ENCODE measurements around the gene AGAP9.
"Not testable (repeated sequence)": the region's sequence is repeated elsewhere in the genome, so short reads cannot be mapped to it uniquely, and the experiment has no call there.

The AGAP9 gene

GRCh38 chr10:47484786-47485185 lies 38.7 kb downstream of the AGAP9 start:
- DNase-seq: not testable (repeated sequence)

GRCh38 chr10:47483923-47484322 lies 39.5 kb downstream of the AGAP9 start, which contains the start of gene ANXA8:
ANXA8 (minus strand) TSS chr10:47484115; CDS start chr10:47483933, 182 bp downstream.
- DNase-seq: not testable (repeated sequence)

GRCh38 chr10:47482367-47482766 lies 41.1 kb downstream of the AGAP9 start:
- DNase-seq: not testable (repeated sequence)

- DNase-seq: not testable (repeated sequence)
Measured at GRCh38 chr10:47481768-47482181, 41.7 kb downstream of the AGAP9 start.

GRCh38 chr10:47481182-47481766 lies 42.2 kb downstream of the AGAP9 start:
- DNase-seq: not testable (repeated sequence)

DNA sequence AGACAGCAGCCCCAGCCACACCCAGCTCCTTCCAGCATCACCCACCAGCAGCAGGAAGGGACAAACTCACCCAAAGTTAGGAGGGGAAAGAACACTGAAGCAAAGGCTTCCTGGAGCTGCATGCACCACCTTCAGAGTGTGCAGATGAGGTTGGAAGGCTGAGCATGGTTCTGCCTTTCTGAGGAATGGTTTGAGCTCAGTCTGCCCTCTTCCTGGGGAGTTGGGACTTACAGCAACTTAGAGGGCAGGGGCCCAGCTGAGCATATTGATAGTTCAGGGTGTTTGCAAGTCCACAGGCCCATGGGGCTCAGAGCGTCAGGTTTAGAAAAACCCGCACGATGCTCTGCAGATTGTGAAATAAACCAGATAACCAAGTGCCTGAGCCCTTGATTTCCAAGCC lies 43.3 kb downstream of the AGAP9 start:
- DNase-seq: not testable (repeated sequence)

DNA sequence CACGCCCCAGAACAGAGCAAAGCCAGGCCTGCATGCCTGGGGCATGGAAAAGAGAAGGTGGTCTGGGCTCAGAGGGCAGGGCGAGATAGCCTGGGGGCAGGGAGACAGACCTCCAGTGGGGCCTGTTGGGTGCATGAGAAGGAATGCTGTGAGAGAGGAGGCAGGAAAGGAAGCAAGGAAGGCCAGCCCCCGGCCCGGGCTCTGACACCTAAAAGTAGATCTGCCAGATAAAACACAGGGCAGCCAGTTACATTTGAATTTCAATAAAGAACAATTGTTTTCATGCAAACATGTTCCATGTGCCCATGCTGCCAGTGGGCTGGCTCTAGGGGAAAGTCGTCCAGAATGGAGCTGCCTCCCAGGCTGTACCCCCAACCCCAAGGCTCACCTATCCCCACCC lies 45.3 kb downstream of the AGAP9 start:
- DNase-seq: not testable (repeated sequence)

DNA sequence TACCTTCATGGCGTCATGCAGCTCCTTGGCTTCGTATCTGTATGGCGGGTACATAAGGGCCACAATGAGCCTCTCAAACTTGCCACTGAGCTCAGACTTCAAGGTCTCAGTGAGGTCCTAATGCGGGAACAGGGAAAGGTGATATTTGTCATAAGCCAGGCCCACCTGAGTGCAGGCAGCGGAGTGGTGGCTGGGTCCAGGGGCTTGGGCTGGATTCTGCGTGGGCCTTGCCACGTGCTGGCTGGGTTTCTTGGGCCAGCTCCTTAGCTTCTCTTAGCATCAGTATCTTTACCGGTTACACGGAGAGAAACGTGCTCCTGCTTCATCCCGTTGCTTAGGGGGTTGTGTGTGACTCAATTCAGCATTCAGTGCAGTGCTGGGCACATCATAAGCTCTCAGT lies 46.4 kb downstream of the AGAP9 start:
- DNase-seq: not testable (repeated sequence)

DNA sequence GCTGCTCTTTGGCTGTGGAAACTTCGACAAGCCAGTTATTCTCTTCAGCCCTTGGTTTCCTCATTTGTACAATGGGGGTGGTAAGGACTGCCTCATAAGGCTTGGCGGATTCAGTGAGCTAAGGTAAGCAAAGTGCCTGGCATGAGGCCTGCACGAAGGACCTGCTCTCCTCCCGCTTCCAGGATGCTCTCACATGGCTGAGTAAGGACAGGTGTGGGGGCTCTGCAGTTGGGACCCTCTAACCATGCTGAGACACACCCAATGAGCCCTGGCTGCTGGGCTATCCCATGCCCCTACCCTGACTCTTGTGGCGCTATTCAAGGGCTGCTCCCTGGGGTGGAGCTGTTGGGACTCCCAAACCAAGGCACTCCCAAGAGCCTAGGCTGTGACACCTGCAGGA lies 48.3 kb downstream of the AGAP9 start:
- not testable (repeated sequence) for DNase-seq

- not testable (repeated sequence) for DNase-seq
Measured at GRCh38 chr10:47473516-47473915, 49.9 kb downstream of the AGAP9 start.

DNA sequence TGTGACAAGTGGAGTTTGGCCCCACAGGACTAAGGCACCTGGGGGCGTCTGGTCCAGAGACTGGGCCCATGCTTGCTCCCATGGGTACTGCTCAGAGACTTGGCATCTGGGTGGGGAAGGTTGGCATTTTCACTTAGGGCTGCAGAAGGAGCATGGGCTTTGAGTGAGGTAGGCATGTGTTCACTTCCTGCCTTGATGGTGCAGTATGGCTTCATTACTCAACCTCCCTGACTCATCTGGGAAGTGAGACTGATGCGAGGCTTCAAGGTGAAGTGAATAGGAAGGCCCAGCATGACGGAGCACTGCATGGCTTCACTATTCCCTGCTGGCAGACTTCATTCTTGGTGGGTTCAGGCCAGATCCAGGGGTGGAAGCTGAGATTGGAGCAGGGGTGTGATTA lies 50.8 kb downstream of the AGAP9 start:
- DNase-seq: not testable (repeated sequence)

DNA sequence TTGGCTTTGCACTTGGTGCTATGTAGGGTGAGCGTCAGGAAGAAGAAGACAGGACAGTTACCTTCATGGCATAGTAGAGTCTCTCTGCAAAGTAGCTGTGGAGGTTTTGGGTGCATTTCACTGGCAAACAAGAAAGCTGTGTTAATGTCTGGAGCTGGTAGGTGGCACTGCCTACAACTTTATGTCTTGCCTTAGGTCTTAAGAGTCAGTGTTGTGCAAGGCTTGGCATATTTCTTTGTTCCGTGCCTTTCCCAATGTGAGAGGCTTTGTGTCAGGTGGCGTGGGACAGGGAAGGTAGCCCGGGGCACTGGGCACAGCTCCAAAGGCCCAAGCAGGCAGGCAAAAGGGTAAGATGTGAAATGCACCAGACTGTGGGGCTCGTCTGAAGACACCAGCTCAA lies 51.4 kb downstream of the AGAP9 start:
- not testable (repeated sequence) for DNase-seq

- DNase-seq: not testable (repeated sequence)
Measured at GRCh38 chr10:47468731-47469528, 54.5 kb downstream of the AGAP9 start.

GRCh38 chr10:47467957-47468356 lies 55.5 kb downstream of the AGAP9 start:
- not testable (repeated sequence) for DNase-seq

DNA sequence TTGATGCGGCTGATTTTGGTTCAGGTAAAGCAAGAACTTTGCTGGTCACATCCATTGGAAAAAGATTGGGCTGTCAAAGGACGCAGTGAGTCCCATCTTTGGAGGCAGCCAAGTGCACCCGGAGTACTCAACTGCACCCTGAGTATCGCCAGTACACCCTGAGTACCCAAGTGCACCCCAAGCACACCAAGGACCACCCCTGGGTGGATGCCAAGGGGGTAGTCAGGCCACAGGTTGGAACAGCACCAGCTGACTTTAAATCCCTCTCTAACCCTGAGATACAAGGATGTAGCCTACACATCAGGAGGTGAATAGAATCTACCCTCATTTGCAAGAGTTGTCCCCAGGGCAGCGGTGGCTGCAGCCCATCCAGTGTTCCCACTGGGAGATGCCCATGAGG lies 56.0 kb downstream of the AGAP9 start:
- DNase-seq: not testable (repeated sequence)

DNA sequence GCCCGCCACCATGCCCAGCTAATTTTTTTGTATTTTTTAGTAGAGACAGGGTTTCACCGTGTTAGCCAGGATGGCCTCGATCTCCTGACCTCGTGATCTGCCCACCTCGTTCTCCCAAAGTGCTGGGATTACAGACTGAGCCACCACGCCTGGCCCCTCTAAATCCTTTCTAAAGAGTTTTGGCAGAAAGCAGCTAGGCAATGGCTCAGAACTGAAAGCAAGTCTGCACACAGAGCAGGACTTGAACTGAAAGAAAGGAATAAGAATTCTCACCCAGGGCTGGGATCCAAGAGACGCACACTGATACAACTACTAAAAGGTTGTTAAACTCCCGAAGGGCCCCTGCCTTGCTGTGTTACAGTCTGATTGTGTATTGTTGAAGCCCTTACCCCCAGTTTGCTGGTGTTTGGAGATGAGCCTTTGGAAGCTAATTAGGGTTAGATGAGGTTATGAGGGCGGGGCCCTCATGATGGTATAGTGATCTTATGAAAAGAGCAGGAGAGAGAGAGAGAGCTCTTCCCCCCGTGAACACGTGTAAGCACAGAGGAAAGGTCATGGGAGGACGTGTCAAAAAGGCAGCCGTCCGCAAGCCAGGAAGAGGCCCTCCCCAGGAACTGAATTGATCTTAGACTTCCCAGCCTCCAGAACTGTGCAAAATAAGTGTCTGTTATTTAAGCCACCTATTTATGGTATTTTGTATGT lies 58.1 kb downstream of the AGAP9 start:
- DNase-seq: not testable (repeated sequence)

GRCh38 chr10:47462577-47463358 lies 60.7 kb downstream of the AGAP9 start:
- not testable (repeated sequence) for DNase-seq

- peak; percentile 42 for DNase-seq
Measured at GRCh38 chr10:47461261-47461687, 62.2 kb downstream of the AGAP9 start.

GRCh38 chr10:47458466-47459154 lies 64.8 kb downstream of the AGAP9 start:
- DNase-seq: no peak

GRCh38 chr10:47457826-47458225 lies 65.6 kb downstream of the AGAP9 start:
- no peak for DNase-seq

DNA sequence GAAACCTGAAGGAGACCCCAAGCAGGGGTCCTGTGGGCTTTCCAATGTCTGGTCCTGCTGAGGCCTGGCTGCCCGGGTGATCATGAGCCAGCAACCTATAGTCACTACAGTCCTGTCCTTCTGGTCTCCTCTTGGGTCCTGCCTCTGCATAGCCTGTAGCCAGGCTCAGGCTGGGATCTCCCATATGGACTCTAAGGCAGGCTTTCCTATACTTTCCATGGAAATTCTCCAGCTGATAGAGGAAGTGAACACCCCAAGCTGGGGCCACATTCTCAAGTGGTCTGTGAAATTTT lies 66.0 kb downstream of the AGAP9 start:
- no peak for DNase-seq

DNA sequence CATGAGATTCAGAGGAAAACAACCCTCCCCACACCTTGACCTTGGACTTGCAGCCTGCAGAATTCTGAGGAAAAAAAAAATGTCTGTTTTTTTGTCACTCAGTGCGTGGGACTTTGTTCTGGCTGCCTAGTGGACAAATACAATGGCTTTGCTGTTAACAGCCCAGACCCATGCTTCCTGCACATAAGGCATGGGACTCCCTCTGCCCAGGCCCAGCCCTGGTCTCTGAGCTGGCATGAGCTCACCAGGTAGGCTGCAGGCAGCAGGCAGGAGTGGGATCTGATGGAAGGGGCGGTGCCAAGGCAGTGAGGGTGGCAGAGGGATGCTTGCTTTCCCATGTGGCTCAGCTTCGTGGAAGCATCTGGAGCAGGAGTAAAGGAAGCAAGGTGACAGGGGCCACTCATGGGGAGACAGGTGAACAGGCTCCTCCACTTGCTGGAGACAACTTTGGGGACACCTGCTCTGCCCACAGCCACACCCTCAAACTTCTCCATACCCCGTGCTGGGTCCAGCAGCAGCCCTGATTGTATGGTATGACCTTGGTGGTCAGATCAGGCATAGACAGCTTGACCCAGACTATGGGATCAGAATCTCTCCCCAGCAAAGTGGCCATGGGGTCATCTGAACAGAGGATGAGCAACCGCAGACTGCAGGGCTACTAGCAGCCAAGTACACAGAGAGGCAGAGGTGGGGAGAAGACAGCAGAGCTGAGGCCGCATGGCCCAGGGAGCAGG lies 66.5 kb downstream of the AGAP9 start:
- DNase-seq: no peak
